Cardiac muscle cell (in vitro differentiated cells and primary cell): Measurements from ENCODE around the gene CACNA1H. TPM values are rescaled to one million over a fixed set of nuclear protein-coding genes. Genes with fewer than 3 reads are reported as not detected.

Source experiments
- DNase-seq, 2 donors: peaks; one replicate each; pipeline versions ENCODE4 v3.0.0 to v3.0.0-alpha.2; 2010 to 2017; ENCODE audit warnings: low read depth in 1 of 2, low spot score in 1 of 2
- H3K27ac ChIP-seq: fragments of 200-600 bp; sonication (generic); 2 replicates; pipeline ENCODE4 v1.5.1; 2016
- H3K27me3 ChIP-seq: fragments of 200-600 bp; sonication (generic); 2 replicates; pipeline ENCODE4 v1.6.0; 2016; ENCODE audit warnings: control low read depth
- H3K36me3 ChIP-seq: fragments of 200-600 bp; sonication (generic); 2 replicates; pipeline ENCODE4 v1.5.1; 2016; ENCODE audit warnings: control low read depth
- H3K4me1 ChIP-seq: fragments of 200-600 bp; sonication (generic); 2 replicates; pipeline ENCODE4 v1.8.1; 2017; ENCODE audit warnings: low read depth, mild to moderate bottlenecking, mixed run types
- H3K4me3 ChIP-seq: fragments of 200-600 bp; sonication (generic); 2 replicates; pipeline ENCODE4 v1.5.1; 2016; ENCODE audit warnings: mild to moderate bottlenecking
- H3K9me3 ChIP-seq: fragments of 200-600 bp; sonication (generic); 2 replicates; pipeline ENCODE4 v1.5.1; 2017; ENCODE audit warnings: low read depth, mild to moderate bottlenecking, control low read depth
- CTCF ChIP-seq: IDR thresholded peaks from 2 replicates; pipeline ENCODE4 v1.5.1; 2012; ENCODE audit warnings: low read depth, mild to moderate bottlenecking, low read length
- polyA plus RNA-seq: library from polyadenylated mRNA; unstranded; fragments of >200 nt; fragmentation: Nextera tagmentation; extraction: Ambion mirVana; gene quantifications from 2 replicates; pipeline ENCODE4 v1.2.1, GENCODE V29; 2016
- total RNA-seq: library from RNA; depleted of rRNA; stranded (reverse); fragments of >200 nt; gene quantifications from 2 replicates; pipeline ENCODE4 v1.2.3, GENCODE V29; 2016

The CACNA1H gene
- total and polyA plus RNA-seq, 2 experiments from 2014 or later, result 8.9 to 66.1 TPM

GRCh38 chr16:1180549-1181403 lies 27.9 kb downstream of the CACNA1H start:
- Histone ChIP-seq H3K4me3 (no peak overlapping the region), H3K27me3 (no peaks in the 10 kb centered on the region), H3K36me3 (no peaks in the 10 kb centered on the region), H3K9me3 (no peaks in the 10 kb centered on the region), H3K27ac (no peak overlapping the region), H3K4me1 (no peaks in the 10 kb centered on the region)
- no peak for TF ChIP-seq CTCF
- DNase-seq, result no peak

- Histone ChIP-seq H3K9me3 (no peaks in the 10 kb centered on the region), H3K27me3 (no peaks in the 10 kb centered on the region), H3K36me3 (no peaks in the 10 kb centered on the region), H3K4me3 (no peak overlapping the region), H3K4me1 (no peaks in the 10 kb centered on the region), H3K27ac (no peak overlapping the region)
- DNase-seq, result no peak
- TF ChIP-seq CTCF, result no peak
Measured at GRCh38 chr16:1181404-1182315, 28.8 kb downstream of the CACNA1H start.

GRCh38 chr16:1182316-1182671 lies 29.4 kb downstream of the CACNA1H start:
- TF ChIP-seq CTCF, result no peak
- no peaks in the 10 kb centered on the region for H3K9me3 ChIP-seq
- no peaks in the 10 kb centered on the region for H3K27me3 ChIP-seq
- H3K4me3 ChIP-seq, result no peak overlapping the region
- H3K27ac ChIP-seq, result no peak overlapping the region
- H3K4me1 ChIP-seq, result no peaks in the 10 kb centered on the region
- DNase-seq, result peak in 1 of 2 donors; percentile 92
- no peaks in the 10 kb centered on the region for H3K36me3 ChIP-seq

GRCh38 chr16:1182950-1183907 lies 30.3 kb downstream of the CACNA1H start:
- no peaks in the 10 kb centered on the region for H3K4me1 ChIP-seq
- no peaks in the 10 kb centered on the region for H3K9me3 ChIP-seq
- no peak for TF ChIP-seq CTCF
- no peaks in the 10 kb centered on the region for H3K36me3 ChIP-seq
- H3K27me3 ChIP-seq, result no peaks in the 10 kb centered on the region
- H3K4me3 ChIP-seq, result no peak overlapping the region
- DNase-seq, result peak in 1 of 2 donors; percentile 82
- H3K27ac ChIP-seq, result no peak overlapping the region
